ENCODE measurements around the gene CIBAR2. TPM values are rescaled to one million over a fixed set of nuclear protein-coding genes. Genes with fewer than 3 reads are reported as not detected.
A peak's percentile ranks its signal among the peaks of the same experiment; 100 is the strongest.

The CIBAR2 gene
- total and polyA plus RNA-seq, 10 of the 15 experiments (the other 5 are each of a cell fraction or from before 2014, with no cell fraction given), result 0.05 to 0.16 (median 0.07) TPM; not detected in 7

GRCh38 chr16:85077039-85077438 lies 35.2 kb downstream of the CIBAR2 start:
- no peak overlapping the region for H3K4me3 ChIP-seq
- ChIA-PET SMC1A (ENCODE audit: uncharacterized antibody, unreplicated experiment) (no interaction called here), RAD21 (ENCODE audit: unreplicated experiment) (no interaction called here), CTCF (interaction anchor here (1.5 kb wide), 1 partner anchor 169 kb away, joined by 3 read pairs; no protein-coding TSS in a partner anchor), POLR2A (no interaction called here)
- DNase-seq (ENCODE audit: low read depth, low spot score), result no peak
- H4K20me1 ChIP-seq (ENCODE audit: control insufficient read depth, insufficient read depth), result no peaks in the 10 kb centered on the region
- no peak for FAIRE-seq
- H3K36me3 ChIP-seq (ENCODE audit: control insufficient read depth in 2 of 2, insufficient read depth in 2 of 2, low read length in 1 of 2), result no peaks in the 10 kb centered on the region
- in situ Hi-C loops (cut with MboI), result no loop called here
- H3K9ac ChIP-seq (ENCODE audit: control insufficient read depth, insufficient read depth, low read length), result no peak overlapping the region
- WGBS (ENCODE audit: insufficient coverage, insufficient replicate concordance, low lambda C conversion rate, missing lambda C conversion rate), result 20% methylated on average over 10 of the region's 10 CpGs
- H3K27me3 ChIP-seq (replicated peaks in 1 of 2; ENCODE audit: control insufficient read depth in 2 of 2, insufficient read depth in 2 of 2, low read length in 1 of 2), result no peaks in the 10 kb centered on the region; a peak in 1 of 4 replicates
- no peak overlapping the region for H3K4me2 ChIP-seq (ENCODE audit: control insufficient read depth, insufficient read depth)
- no TSS peak for BruUV-seq (replicated peaks)
- no peak overlapping the region for H3K27ac ChIP-seq (ENCODE audit: control insufficient read depth, insufficient read depth)
- peak; percentile 63 for ATAC-seq
- H3K79me2 ChIP-seq (ENCODE audit: control insufficient read depth, insufficient read depth, low read length), result no peaks in the 10 kb centered on the region
- intact Hi-C loops (cut with micrococcal nuclease; ENCODE audit: unreplicated experiment), result no loop called here
- no peaks in the 10 kb centered on the region for H3K9me3 ChIP-seq (replicated peaks; ENCODE audit: control insufficient read depth, insufficient read depth, low read length)
- no peaks in the 10 kb centered on the region; the same call in 1 of the 2 replicates for H3K4me1 ChIP-seq (ENCODE audit: control insufficient read depth, insufficient read depth, low read length)
- H2AFZ ChIP-seq (ENCODE audit: control insufficient read depth, low read depth, low read length), result no peak overlapping the region
- TF ChIP-seq IRF4 (IDR thresholded peaks at IDR 0.05; ENCODE audit: low read depth, low read length) (no peak), ZBTB11 (CRISPR knock-in tag; IDR thresholded peaks at IDR 0.05) (no peak), CREM (IDR thresholded peaks at IDR 0.05; ENCODE audit: low read depth) (no peak), NR2F1 (conservative IDR thresholded peaks at IDR 0.05) (no peak), CTCF (IDR thresholded peaks at IDR 0.05 in 2 of 3, conservative IDR thresholded peaks at IDR 0.05 in 1 of 3; ENCODE audit: control insufficient read depth in 2 of 3, extremely low read depth in 1 of 3, insufficient read depth in 1 of 3, low read depth in 3 of 3, low read length in 3 of 3) (no peak), SREBF1 (IDR thresholded peaks at IDR 0.05; ENCODE audit: low read length) (no peak), ATF3 (IDR thresholded peaks at IDR 0.05; ENCODE audit: borderline replicate concordance, extremely low read depth, low read depth, low read length) (no peak), SIX5 (IDR thresholded peaks at IDR 0.05; ENCODE audit: low read depth, low read length, severe bottlenecking) (no peak), ELK1 (IDR thresholded peaks at IDR 0.05; ENCODE audit: low read depth, low read length) (no peak), IRF3 (IDR thresholded peaks at IDR 0.05) (no peak), EZH2 (IDR thresholded peaks at IDR 0.05; ENCODE audit: borderline replicate concordance, control insufficient read depth, low read depth, low read length) (no peak), NFYB (IDR thresholded peaks at IDR 0.05; ENCODE audit: insufficient read depth, low read depth, low read length) (no peak), SMAD1 (IDR thresholded peaks at IDR 0.05; ENCODE audit: low read depth, partially characterized antibody) (no peak), CBX5 (IDR thresholded peaks at IDR 0.05; ENCODE audit: low read depth) (no peak)
